DND-41 (cell line): Measurements from ENCODE around the gene IL1RL2.

Source experiments
- EZH2 ChIP-seq: IDR thresholded peaks from 3 replicates; pipeline ENCODE4 v1.6.1; 2012; ENCODE audit warnings: borderline replicate concordance, low read depth, mild to moderate bottlenecking, moderate library complexity, low read length, inconsistent platforms; ENCODE audit not compliant: severe bottlenecking
- TF ChIP-seq, protein P1 (sequence below): IDR thresholded peaks from 2 replicates; pipeline ENCODE4 v1.5.1; 2012; ENCODE audit warnings: borderline replicate concordance, low read length, moderate library complexity, mild to moderate bottlenecking; ENCODE audit not compliant: poor library complexity, severe bottlenecking; ENCODE audit errors: extremely low read depth

- TF ChIP-seq, protein P1, sequence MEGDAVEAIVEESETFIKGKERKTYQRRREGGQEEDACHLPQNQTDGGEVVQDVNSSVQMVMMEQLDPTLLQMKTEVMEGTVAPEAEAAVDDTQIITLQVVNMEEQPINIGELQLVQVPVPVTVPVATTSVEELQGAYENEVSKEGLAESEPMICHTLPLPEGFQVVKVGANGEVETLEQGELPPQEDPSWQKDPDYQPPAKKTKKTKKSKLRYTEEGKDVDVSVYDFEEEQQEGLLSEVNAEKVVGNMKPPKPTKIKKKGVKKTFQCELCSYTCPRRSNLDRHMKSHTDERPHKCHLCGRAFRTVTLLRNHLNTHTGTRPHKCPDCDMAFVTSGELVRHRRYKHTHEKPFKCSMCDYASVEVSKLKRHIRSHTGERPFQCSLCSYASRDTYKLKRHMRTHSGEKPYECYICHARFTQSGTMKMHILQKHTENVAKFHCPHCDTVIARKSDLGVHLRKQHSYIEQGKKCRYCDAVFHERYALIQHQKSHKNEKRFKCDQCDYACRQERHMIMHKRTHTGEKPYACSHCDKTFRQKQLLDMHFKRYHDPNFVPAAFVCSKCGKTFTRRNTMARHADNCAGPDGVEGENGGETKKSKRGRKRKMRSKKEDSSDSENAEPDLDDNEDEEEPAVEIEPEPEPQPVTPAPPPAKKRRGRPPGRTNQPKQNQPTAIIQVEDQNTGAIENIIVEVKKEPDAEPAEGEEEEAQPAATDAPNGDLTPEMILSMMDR = peak; percentile 44
- no peak for TF ChIP-seq EZH2
Observed at GRCh38 chr2:102185347-102185746, 1.5 kb upstream of the IL1RL2 start.
